Activated CD4-positive, alpha-beta T cell treated with anti-CD3 and anti-CD28 coated beads, Interleukin-2, amount 10 ng/mL, durations not matched to agents 7 days and 5 days (primary cell): ENCODE measurements around the gene CAPN12. TPM values are rescaled to one million over a fixed set of nuclear protein-coding genes. Genes with fewer than 3 reads are reported as not detected.
A peak's percentile ranks its signal among the peaks of the same experiment; 100 is the strongest.
"Not testable (repeated sequence)": the region's sequence is repeated elsewhere in the genome, so short reads cannot be mapped to it uniquely, and the experiment has no call there.

ENCODE experiments used
- CTCF ChIA-PET: fragments of 350-600 bp; sonication (Branson Sonifier 250); formaldehyde crosslinking; loops from one replicate; lab custom pipeline; 2021; ENCODE audit warnings: antibody characterized with exemption; lab: Charles Lee
- POLR2A ChIA-PET: fragments of 350-600 bp; sonication (Branson Sonifier 250); formaldehyde crosslinking; loops from one replicate; lab custom pipeline; 2021; ENCODE audit warnings: antibody characterized with exemption; lab: Charles Lee
- DNase-seq: peaks from one replicate; pipeline ENCODE4 v3.0.0-alpha.2; 2020
- H3K27ac Mint-ChIP-seq: one replicate; pipeline ENCODE4 v1.8.0; 2021; ENCODE audit warnings: mild to moderate bottlenecking, moderate library complexity, mixed read lengths
- H3K27me3 Mint-ChIP-seq: one replicate; pipeline ENCODE4 v1.8.0; 2021; ENCODE audit warnings: mixed read lengths
- H3K36me3 Mint-ChIP-seq: one replicate; pipeline ENCODE4 v1.8.0; 2021; ENCODE audit warnings: low read depth, mixed read lengths
- H3K4me1 Mint-ChIP-seq: one replicate; pipeline ENCODE4 v1.8.0; 2021; ENCODE audit warnings: mixed read lengths
- H3K4me3 Mint-ChIP-seq: one replicate; pipeline ENCODE4 v1.8.0; 2021; ENCODE audit warnings: mild to moderate bottlenecking, moderate library complexity, mixed read lengths
- H3K9me3 Mint-ChIP-seq: one replicate; pipeline ENCODE4 v1.8.0; 2021; ENCODE audit warnings: mixed read lengths
- total RNA-seq, 2 experiments: library from RNA; stranded (reverse); gene quantifications; one replicate each; pipeline ENCODE4 v1.2.3, GENCODE V29; 2021

CAPN12 gene
- 1 to 10 TPM; 3.5 to 3.7 TPM for total RNA-seq

GRCh38 chr19:38744298-38744681 lies at the start of gene CAPN12:
CAPN12 (minus strand) TSS chr19:38744474; CDS start chr19:38744165, 309 bp downstream.
- peaks cover 4% of the 10 kb centered on the region for H3K27me3 Mint-ChIP-seq
- H3K4me1 Mint-ChIP-seq, result peaks cover 10% of the 10 kb centered on the region
- no peaks in the 10 kb centered on the region for H3K36me3 Mint-ChIP-seq
- CTCF ChIA-PET, result no interaction called here
- H3K9me3 Mint-ChIP-seq, result no peaks in the 10 kb centered on the region
- no peak within 1 kb of the TSS for H3K27ac Mint-ChIP-seq
- POLR2A ChIA-PET, result no interaction called here
- DNase-seq, result no peak
- H3K4me3 Mint-ChIP-seq, result no peak within 1 kb of the TSS

- Mint-ChIP-seq H3K27me3 (peaks cover 10% of the 10 kb centered on the region), H3K36me3 (no peaks in the 10 kb centered on the region), H3K9me3 (no peaks in the 10 kb centered on the region), H3K27ac (no peak overlapping the region), H3K4me1 (peaks cover 6% of the 10 kb centered on the region), H3K4me3 (no peak overlapping the region)
- ChIA-PET CTCF (interaction anchor here (1.1 to 1.9 kb wide), 3 partner anchors 10 to 18 kb away, joined by 4 to 6 read pairs (median 4); partner anchors contain the start of gene LGALS4), POLR2A (no interaction called here)
- no peak for DNase-seq
Measured at GRCh38 chr19:38793671-38794070, 49.4 kb upstream of the CAPN12 start.

- no peaks in the 10 kb centered on the region for H3K36me3 Mint-ChIP-seq
- H3K4me3 Mint-ChIP-seq, result no peak overlapping the region
- H3K27ac Mint-ChIP-seq, result no peak overlapping the region
- no peaks in the 10 kb centered on the region for H3K9me3 Mint-ChIP-seq
- ChIA-PET CTCF (interaction anchor here (1.0 to 1.9 kb wide), 3 partner anchors 16 to 24 kb away, joined by 3 to 6 read pairs (median 4); partner anchors contain the start of gene LGALS4), POLR2A (no interaction called here)
- no peak for DNase-seq
- peaks cover 10% of the 10 kb centered on the region for H3K27me3 Mint-ChIP-seq
- peaks cover 8% of the 10 kb centered on the region for H3K4me1 Mint-ChIP-seq
Measured at GRCh38 chr19:38793177-38793576, 48.9 kb upstream of the CAPN12 start.

- no peak for DNase-seq
- CTCF ChIA-PET, result interaction anchor here (1.0 to 1.9 kb wide), 3 partner anchors 15 to 23 kb away, joined by 3 to 6 read pairs (median 4); partner anchors contain the start of gene LGALS4
- H3K9me3 Mint-ChIP-seq, result no peaks in the 10 kb centered on the region
- H3K27me3 Mint-ChIP-seq, result peaks cover 10% of the 10 kb centered on the region
- peak overlapping the region; percentile 25 for H3K4me3 Mint-ChIP-seq
- H3K36me3 Mint-ChIP-seq, result no peaks in the 10 kb centered on the region
- peaks cover 10% of the 10 kb centered on the region for H3K4me1 Mint-ChIP-seq
- POLR2A ChIA-PET, result interaction anchor here (0.7 kb wide), 1 partner anchor 108 kb away, joined by 3 read pairs; the partner anchor contains the start of gene NFKBIB
- H3K27ac Mint-ChIP-seq, result no peak overlapping the region
Measured at GRCh38 chr19:38792250-38793111, 48.2 kb upstream of the CAPN12 start.

GRCh38 chr19:38791451-38792064 lies 47.3 kb upstream of the CAPN12 start:
- CTCF ChIA-PET, POLR2A ChIA-PET, H3K27me3 Mint-ChIP-seq, DNase-seq, H3K27ac Mint-ChIP-seq, H3K9me3 Mint-ChIP-seq, H3K4me1 Mint-ChIP-seq, H3K4me3 Mint-ChIP-seq, H3K36me3 Mint-ChIP-seq: not testable (repeated sequence)

- H3K9me3 Mint-ChIP-seq, H3K4me3 Mint-ChIP-seq, H3K27ac Mint-ChIP-seq, H3K36me3 Mint-ChIP-seq, H3K27me3 Mint-ChIP-seq, POLR2A ChIA-PET, DNase-seq, CTCF ChIA-PET, H3K4me1 Mint-ChIP-seq: not testable (repeated sequence)
Measured at GRCh38 chr19:38790507-38791403, 46.5 kb upstream of the CAPN12 start.

- peak within 1 kb of the TSS; percentile 9 for H3K27ac Mint-ChIP-seq
Measured at GRCh38 chr19:38788478-38789243, 44.4 kb upstream of the CAPN12 start, which contains the start of gene LGALS7B. LGALS7B (plus strand) TSS chr19:38789200; CDS start chr19:38789227, 27 bp downstream.

GRCh38 chr19:38786572-38787265 lies 42.4 kb upstream of the CAPN12 start:
- Mint-ChIP-seq H3K27me3 (peaks cover 2% of the 10 kb centered on the region), H3K36me3 (no peaks in the 10 kb centered on the region), H3K27ac (no peak overlapping the region), H3K9me3 (no peaks in the 10 kb centered on the region), H3K4me3 (no peak overlapping the region), H3K4me1 (peaks cover 7% of the 10 kb centered on the region)
- no peak for DNase-seq
- ChIA-PET POLR2A (interaction anchor here (0.6 kb wide), 1 partner anchor 413 kb away, joined by 6 read pairs; the partner anchor contains the start of gene PSMD8), CTCF (interaction anchor here (0.6 to 2.5 kb wide), 2 partner anchors 17 to 26 kb away, joined by 3 to 10 read pairs; no protein-coding TSS in a partner anchor)

More at GRCh38 chr19:38788478-38789243, 44.4 kb upstream of the CAPN12 start, which contains the start of gene LGALS7B:
- DNase-seq, result no peak
- no peaks in the 10 kb centered on the region for H3K9me3 Mint-ChIP-seq
- peaks cover 3% of the 10 kb centered on the region for H3K27me3 Mint-ChIP-seq
- H3K4me1 Mint-ChIP-seq, result peaks cover 10% of the 10 kb centered on the region
- no peak within 1 kb of the TSS for H3K4me3 Mint-ChIP-seq
- ChIA-PET CTCF (interaction anchor here (2.5 kb wide), 1 partner anchor 19 kb away, joined by 10 read pairs; no protein-coding TSS in a partner anchor), POLR2A (no interaction called here)
- H3K36me3 Mint-ChIP-seq, result no peaks in the 10 kb centered on the region

- POLR2A ChIA-PET, H3K27me3 Mint-ChIP-seq, H3K27ac Mint-ChIP-seq, H3K4me1 Mint-ChIP-seq, H3K4me3 Mint-ChIP-seq, DNase-seq, H3K36me3 Mint-ChIP-seq, H3K9me3 Mint-ChIP-seq: not testable (repeated sequence)
- CTCF ChIA-PET, result interaction anchor here (0.6 to 2.5 kb wide), 2 partner anchors 17 to 25 kb away, joined by 3 to 10 read pairs; no protein-coding TSS in a partner anchor
Measured at GRCh38 chr19:38786061-38786460, 41.8 kb upstream of the CAPN12 start.

GRCh38 chr19:38785187-38785699 lies 41.0 kb upstream of the CAPN12 start:
- Mint-ChIP-seq H3K27ac (no peak overlapping the region), H3K36me3 (no peaks in the 10 kb centered on the region), H3K4me3 (no peak overlapping the region), H3K9me3 (no peaks in the 10 kb centered on the region), H3K27me3 (peaks cover 9% of the 10 kb centered on the region), H3K4me1 (peaks cover 7% of the 10 kb centered on the region)
- DNase-seq, result no peak
- CTCF ChIA-PET, result no interaction called here
- POLR2A ChIA-PET, result no interaction called here

- H3K9me3 Mint-ChIP-seq, result no peaks in the 10 kb centered on the region
- H3K36me3 Mint-ChIP-seq, result no peaks in the 10 kb centered on the region
- H3K27me3 Mint-ChIP-seq, result peaks cover 10% of the 10 kb centered on the region
- POLR2A ChIA-PET, result no interaction called here
- peaks cover 7% of the 10 kb centered on the region for H3K4me1 Mint-ChIP-seq
- no peak for DNase-seq
- H3K4me3 Mint-ChIP-seq, result no peak overlapping the region
- CTCF ChIA-PET, result interaction anchor here (0.6 kb wide), 1 partner anchor 305 kb away, joined by 3 read pairs; no protein-coding TSS in a partner anchor
- no peak overlapping the region for H3K27ac Mint-ChIP-seq
Measured at GRCh38 chr19:38784224-38784623, 40.0 kb upstream of the CAPN12 start.
